ENCODE measurements around the gene DTX3.

DNA sequence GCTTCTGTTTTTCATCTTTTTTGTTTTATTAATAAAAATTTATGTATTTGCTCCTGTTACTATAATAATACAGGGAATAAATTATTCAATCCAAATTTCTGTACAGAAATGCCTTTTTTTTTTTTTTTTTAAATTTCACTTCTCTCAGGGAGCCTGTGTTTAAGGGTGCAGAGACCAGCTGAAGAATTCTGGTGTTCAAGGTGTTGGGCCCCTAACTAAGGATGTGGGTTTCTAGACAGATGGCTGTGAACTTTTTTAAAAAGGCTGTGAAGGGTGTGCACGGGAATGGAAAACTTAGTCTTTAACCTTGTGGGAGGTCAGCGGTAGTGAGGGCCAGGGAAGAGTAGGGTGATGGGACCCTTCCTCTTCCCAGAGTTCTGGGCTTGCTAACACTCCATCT lies 1.3 kb upstream of the DTX3 start:
- TF ChIP-seq, protein P1, sequence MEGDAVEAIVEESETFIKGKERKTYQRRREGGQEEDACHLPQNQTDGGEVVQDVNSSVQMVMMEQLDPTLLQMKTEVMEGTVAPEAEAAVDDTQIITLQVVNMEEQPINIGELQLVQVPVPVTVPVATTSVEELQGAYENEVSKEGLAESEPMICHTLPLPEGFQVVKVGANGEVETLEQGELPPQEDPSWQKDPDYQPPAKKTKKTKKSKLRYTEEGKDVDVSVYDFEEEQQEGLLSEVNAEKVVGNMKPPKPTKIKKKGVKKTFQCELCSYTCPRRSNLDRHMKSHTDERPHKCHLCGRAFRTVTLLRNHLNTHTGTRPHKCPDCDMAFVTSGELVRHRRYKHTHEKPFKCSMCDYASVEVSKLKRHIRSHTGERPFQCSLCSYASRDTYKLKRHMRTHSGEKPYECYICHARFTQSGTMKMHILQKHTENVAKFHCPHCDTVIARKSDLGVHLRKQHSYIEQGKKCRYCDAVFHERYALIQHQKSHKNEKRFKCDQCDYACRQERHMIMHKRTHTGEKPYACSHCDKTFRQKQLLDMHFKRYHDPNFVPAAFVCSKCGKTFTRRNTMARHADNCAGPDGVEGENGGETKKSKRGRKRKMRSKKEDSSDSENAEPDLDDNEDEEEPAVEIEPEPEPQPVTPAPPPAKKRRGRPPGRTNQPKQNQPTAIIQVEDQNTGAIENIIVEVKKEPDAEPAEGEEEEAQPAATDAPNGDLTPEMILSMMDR (conservative IDR thresholded peaks at IDR 0.05): no peak
- TF ChIP-seq EZH2 (IDR thresholded peaks at IDR 0.05; ENCODE audit: low read depth): no peak

All from PC-9 (cell line).